Measurements from ENCODE around the gene OCIAD1. TPM values are rescaled to one million over a fixed set of nuclear protein-coding genes. Genes with fewer than 3 reads are reported as not detected.
A peak's percentile ranks its signal among the peaks of the same experiment; 100 is the strongest.

The OCIAD1 gene
- total RNA-seq, 1 experiment from 2014 or later = 207 TPM

GRCh38 chr4:48909697-48910096 is 78.8 kb downstream of the OCIAD1 start:
- POLR2A ChIA-PET = interaction anchor here (0.6 to 2.3 kb wide), 14 partner anchors 11 to 209 kb away, joined by 3 to 15 read pairs (median 4); partner anchors contain the start of gene FRYL
- no peak overlapping the region for H3K27ac Mint-ChIP-seq (ENCODE audit: low read depth, unreplicated experiment)

DNA sequence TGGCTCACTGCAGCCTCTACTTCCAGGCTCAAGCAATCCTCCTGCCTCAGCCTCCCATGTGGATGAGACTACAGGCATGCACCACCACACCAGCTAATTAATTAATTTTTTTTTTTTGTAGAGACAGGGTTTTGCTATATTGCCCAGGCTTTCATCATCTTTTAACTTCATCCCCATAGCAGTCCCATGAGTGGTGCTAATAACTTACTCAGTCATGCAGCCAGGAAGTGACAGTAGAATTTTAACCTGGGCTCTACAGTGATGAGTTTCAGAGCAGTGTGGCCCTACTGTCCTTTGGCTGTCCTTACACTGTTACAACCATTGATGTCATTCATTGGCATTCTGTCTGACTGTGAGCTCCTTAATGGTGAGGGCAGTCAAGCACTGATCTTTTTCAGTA is 79.6 kb downstream of the OCIAD1 start:
- peaks cover 30% of the 10 kb centered on the region for H3K4me1 Mint-ChIP-seq (ENCODE audit: insufficient read depth, unreplicated experiment)
- ChIA-PET CTCF (interaction anchor here (0.6 to 6.7 kb wide), 4 partner anchors 12 to 131 kb away, joined by 3 to 52 read pairs (median 5); partner anchors contain the start of gene FRYL), POLR2A (interaction anchor here (1.0 to 2.3 kb wide), 5 partner anchors 33 to 131 kb away, joined by 4 to 15 read pairs (median 4); partner anchors contain the start of gene FRYL)
- no peak overlapping the region for H3K27ac Mint-ChIP-seq (ENCODE audit: low read depth, unreplicated experiment)
- BruUV-seq (replicated peaks) = no TSS peak
- no peak for DNase-seq (ENCODE audit: unreplicated experiment)
- H3K27me3 Mint-ChIP-seq (ENCODE audit: insufficient read depth, unreplicated experiment) = no peaks in the 10 kb centered on the region
- no peaks in the 10 kb centered on the region for H3K9me3 Mint-ChIP-seq (ENCODE audit: unreplicated experiment)
- no peak overlapping the region for H3K4me3 Mint-ChIP-seq (ENCODE audit: unreplicated experiment)
- no peak for TF ChIP-seq CTCF (IDR thresholded peaks at IDR 0.05; ENCODE audit: unreplicated experiment)
- intact Hi-C loops (cut with micrococcal nuclease) = no loop called here
- no peaks in the 10 kb centered on the region for H3K36me3 Mint-ChIP-seq (ENCODE audit: insufficient read depth, unreplicated experiment)

More at GRCh38 chr4:48909697-48910096, 78.8 kb downstream of the OCIAD1 start:
- Mint-ChIP-seq H3K9me3 (ENCODE audit: unreplicated experiment) (no peaks in the 10 kb centered on the region), H3K36me3 (ENCODE audit: insufficient read depth, unreplicated experiment) (no peaks in the 10 kb centered on the region), H3K27me3 (ENCODE audit: insufficient read depth, unreplicated experiment) (no peaks in the 10 kb centered on the region), H3K4me1 (ENCODE audit: insufficient read depth, unreplicated experiment) (peaks cover 38% of the 10 kb centered on the region), H3K4me3 (ENCODE audit: unreplicated experiment) (no peak overlapping the region)
- no TSS peak for BruUV-seq (replicated peaks)
- intact Hi-C loops (cut with micrococcal nuclease) = loop anchor here (2.0 to 5.0 kb wide), 4 partner anchors 35 to 332 kb away; partner anchors contain the start of genes FRYL and OCIAD1
- TF ChIP-seq CTCF (IDR thresholded peaks at IDR 0.05; ENCODE audit: unreplicated experiment) = no peak
- CTCF ChIA-PET = interaction anchor here (0.5 to 6.7 kb wide), 5 partner anchors 11 to 211 kb away, joined by 3 to 52 read pairs (median 4); no protein-coding TSS in a partner anchor
- peak; percentile 97 for DNase-seq (ENCODE audit: unreplicated experiment)

Other genes with a start within 250 kb of the OCIAD1 start
- gene FRYL, start 50.8 kb upstream of the OCIAD1 start, total RNA-seq (2022) = 52.3 and 53.9 TPM in 2 replicates
- 66.3 and 94.1 TPM in 2 replicates for gene OCIAD2, start 75.7 kb downstream of the OCIAD1 start, total RNA-seq (2022)
- gene CWH43, start 155.2 kb downstream of the OCIAD1 start, total RNA-seq (2022) = not detected in 2 replicates

All from MCF 10A (cell line).